NCI-H187 (cell line): Measurements from ENCODE around the gene MIR17HG.

Source experiments
- DNase-seq, 2 experiments: peaks; one replicate each; lab custom pipeline; 2025; lab: John Stamatoyannopoulos, UW

The MIR17HG gene

GRCh38 chr13:91368676-91369440 lies 21.4 kb downstream of the MIR17HG start:
- no peak for DNase-seq

- DNase-seq: no peak
Measured at GRCh38 chr13:91369441-91369831, 21.9 kb downstream of the MIR17HG start.

DNA sequence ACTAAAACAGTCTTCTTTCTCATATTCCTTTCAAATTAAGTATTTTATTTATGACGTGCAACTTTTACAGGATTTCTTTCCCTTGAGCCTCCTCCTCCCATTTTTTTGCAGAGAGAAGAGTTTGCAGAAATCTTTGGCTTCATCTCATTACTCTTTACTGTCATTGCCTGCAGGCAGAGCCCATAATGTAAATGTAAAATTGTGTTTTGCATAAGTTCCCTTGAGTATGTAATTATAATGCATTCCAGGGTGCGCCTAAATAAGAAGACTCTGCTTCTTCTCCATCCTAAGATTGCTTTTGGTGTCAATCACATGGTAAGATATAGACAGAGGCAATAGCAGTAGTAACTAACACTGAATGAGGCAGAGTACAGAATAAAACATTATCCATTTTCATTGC lies 23.0 kb downstream of the MIR17HG start:
- no peak for DNase-seq

- no peak for DNase-seq
Measured at GRCh38 chr13:91372911-91373310, 25.4 kb downstream of the MIR17HG start.

GRCh38 chr13:91375116-91375729 lies 27.7 kb downstream of the MIR17HG start:
- DNase-seq: no peak

- DNase-seq: no peak
Measured at GRCh38 chr13:91381371-91381770, 33.9 kb downstream of the MIR17HG start.

DNA sequence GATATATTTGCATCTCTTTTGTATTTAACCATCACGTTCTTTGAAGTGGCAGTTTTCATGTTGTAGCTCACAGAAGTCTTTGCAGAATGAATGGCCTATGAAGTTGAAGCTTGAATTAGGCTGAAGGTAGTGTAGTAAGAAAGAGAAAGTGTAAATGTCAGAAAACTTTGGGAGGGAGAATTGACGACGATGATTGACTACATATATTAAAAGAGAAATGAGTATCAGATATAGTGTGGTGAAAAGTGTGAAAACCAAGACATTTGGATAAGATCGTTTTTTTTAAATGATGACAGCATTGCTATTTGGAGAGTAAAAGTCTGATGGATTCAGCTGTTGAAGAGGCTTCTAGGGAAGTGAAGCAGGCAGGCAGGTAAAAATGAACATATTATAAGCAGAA lies 36.3 kb downstream of the MIR17HG start:
- DNase-seq: no peak

GRCh38 chr13:91384896-91385295 lies 37.4 kb downstream of the MIR17HG start:
- no peak for DNase-seq

DNA sequence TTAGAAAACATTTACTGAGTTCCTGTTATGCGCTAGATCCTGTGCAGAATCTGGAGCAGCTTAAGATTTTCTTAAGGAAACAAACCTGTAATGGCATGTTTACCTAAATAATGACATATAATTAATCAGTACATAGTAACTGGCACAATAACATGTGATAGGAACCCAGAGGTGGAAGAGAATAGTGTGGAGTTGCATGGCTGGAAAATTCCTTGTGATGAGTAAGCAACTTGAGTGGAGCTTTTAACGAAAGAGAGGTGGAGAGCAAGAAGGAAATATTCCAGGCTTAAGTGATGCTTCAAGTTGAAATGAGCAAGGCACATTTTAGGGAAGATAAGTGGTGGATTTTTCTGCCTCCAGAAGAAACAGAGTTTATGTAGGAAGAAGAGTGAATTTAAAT lies 41.7 kb downstream of the MIR17HG start:
- DNase-seq: no peak

- no peak for DNase-seq
Measured at GRCh38 chr13:91397595-91397994, 50.1 kb downstream of the MIR17HG start.

DNA sequence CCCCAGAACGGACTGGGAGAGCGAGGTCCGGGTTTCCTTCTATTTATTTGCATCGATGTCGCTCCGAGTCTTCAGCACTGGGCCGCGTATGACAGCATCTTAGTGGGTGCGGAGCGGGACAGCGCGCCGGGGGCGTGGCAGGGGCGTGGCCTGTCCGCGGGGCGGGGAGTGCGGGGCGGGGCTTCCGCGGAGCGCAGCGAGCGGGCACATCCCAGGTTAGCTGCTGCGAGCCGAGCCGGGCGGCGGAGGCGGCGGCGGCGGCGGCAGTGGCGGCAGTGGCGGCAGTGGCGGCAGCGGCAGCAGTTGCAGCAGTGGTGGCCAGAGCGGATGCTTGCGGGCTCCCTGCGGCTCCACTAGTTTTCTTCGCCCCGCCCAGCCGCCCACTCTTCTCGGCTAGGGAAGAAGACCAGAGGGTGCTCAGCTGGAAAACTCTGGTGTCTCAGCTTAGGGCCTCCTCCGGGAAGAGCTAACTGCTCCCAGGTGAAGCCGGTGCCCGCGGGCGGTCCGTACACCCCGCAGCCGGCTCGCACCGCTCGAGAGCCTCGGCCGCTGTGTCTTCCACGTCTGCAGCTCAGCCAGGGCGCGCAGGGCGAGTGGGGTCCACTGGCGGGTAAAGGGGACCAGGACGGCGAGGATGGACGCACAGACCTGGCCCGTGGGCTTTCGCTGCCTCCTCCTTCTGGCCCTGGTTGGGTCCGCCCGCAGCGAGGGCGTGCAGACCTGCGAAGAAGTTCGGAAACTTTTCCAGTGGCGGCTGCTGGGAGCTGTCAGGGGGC lies 51.1 kb downstream of the MIR17HG start, which contains the start of gene GPC5:
GPC5 (plus strand) TSS at position 209 of the 776 bp plus-strand sequence.
- DNase-seq: peak; percentile 47 to 56

GRCh38 chr13:91399189-91400062 lies 51.9 kb downstream of the MIR17HG start:
- no peak for DNase-seq

GRCh38 chr13:91400063-91400399 lies 52.5 kb downstream of the MIR17HG start:
- no peak for DNase-seq

GRCh38 chr13:91400671-91401070 lies 53.2 kb downstream of the MIR17HG start:
- no peak for DNase-seq

DNA sequence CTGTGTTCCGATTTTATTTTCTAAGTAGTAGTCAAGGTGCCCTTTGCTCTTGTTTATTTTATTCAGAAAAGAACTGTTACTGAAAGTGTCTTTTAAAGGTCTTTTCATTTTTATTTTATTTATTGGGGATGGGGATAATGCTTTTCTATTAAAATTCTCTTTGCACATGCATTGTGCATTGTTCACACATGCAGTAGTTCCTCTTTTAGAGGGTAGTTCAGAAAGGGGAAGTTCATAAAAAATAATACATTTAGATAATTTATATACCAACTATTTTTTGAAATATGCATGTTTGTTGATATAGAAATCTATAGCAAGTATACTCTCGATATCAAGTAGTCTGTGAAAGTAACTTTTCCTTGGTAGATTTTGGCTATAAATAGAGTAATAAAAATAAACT lies 54.4 kb downstream of the MIR17HG start:
- DNase-seq: no peak
